ENCODE measurements around the gene NOTCH1. TPM values are rescaled to one million over a fixed set of nuclear protein-coding genes. Genes with fewer than 3 reads are reported as not detected.

Gene NOTCH1
- total RNA-seq, 4 donors from 2014 or later, result 38.2 to 95.7 (median 53.8) TPM

DNA sequence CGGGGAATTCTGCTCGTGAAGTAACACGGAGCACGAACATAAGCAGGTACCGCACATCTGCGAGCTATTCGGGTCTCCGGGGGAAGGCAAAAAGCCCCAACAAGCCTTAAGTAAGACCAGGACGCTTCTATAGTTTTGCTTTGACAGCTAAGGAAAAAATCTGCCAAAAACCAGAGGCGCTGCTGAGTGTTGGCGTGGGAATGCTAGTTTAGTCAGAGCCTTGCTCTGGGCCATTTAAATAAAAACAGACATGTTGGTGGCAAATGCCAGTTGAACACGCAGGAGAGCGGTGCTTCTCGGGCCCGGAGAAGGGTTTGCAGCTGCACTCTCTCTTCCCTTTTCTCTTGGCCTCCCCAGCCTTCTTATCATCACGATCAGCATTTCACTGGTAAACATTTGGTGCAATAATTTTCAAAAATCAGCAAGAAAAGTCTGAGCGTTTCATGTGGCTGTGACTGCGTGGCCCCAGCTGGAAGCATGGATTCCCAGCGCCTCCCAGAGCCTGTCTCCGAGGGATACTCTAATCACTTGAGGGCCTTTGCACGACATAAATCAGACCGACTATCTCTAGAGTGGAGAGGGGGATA is 6.4 kb upstream of the NOTCH1 start:
- peak overlapping the region in 1 of 4 donors; percentile 12 for H3K4me3 ChIP-seq
- H3K27ac ChIP-seq, result peak overlapping the region; percentile 52 to 79 (median 76)
- peaks cover 7 to 39% (median 16%) of the 10 kb centered on the region in 4 donors for H3K4me1 ChIP-seq
- TF ChIP-seq POLR2A (IDR thresholded peaks at IDR 0.05), result no peak
- no peak for TF ChIP-seq CTCF (IDR thresholded peaks at IDR 0.05)
- H3K36me3 ChIP-seq, result no peaks in the 10 kb centered on the region
- H3K27me3 ChIP-seq, result no peaks in the 10 kb centered on the region
- DNase-seq, result peak in 1 of 3 donors; percentile 65
- H3K9me3 ChIP-seq, result no peaks in the 10 kb centered on the region

- no peaks in the 10 kb centered on the region for H3K27me3 ChIP-seq
- TF ChIP-seq POLR2A (IDR thresholded peaks at IDR 0.05), result no peak
- no peak for TF ChIP-seq CTCF (IDR thresholded peaks at IDR 0.05)
- peak in 2 of 3 donors; percentile 69 to 77 for DNase-seq
- H3K27ac ChIP-seq, result peak overlapping the region; percentile 52 to 79 (median 76)
- peaks cover 7 to 46% (median 22%) of the 10 kb centered on the region in 4 donors for H3K4me1 ChIP-seq
- no peaks in the 10 kb centered on the region for H3K9me3 ChIP-seq
- H3K36me3 ChIP-seq, result no peaks in the 10 kb centered on the region
- H3K4me3 ChIP-seq, result peak overlapping the region in 1 of 4 donors; percentile 12
These were observed 5.7 kb upstream of the NOTCH1 start for GRCh38 chr9:136551401-136552116.

DNA sequence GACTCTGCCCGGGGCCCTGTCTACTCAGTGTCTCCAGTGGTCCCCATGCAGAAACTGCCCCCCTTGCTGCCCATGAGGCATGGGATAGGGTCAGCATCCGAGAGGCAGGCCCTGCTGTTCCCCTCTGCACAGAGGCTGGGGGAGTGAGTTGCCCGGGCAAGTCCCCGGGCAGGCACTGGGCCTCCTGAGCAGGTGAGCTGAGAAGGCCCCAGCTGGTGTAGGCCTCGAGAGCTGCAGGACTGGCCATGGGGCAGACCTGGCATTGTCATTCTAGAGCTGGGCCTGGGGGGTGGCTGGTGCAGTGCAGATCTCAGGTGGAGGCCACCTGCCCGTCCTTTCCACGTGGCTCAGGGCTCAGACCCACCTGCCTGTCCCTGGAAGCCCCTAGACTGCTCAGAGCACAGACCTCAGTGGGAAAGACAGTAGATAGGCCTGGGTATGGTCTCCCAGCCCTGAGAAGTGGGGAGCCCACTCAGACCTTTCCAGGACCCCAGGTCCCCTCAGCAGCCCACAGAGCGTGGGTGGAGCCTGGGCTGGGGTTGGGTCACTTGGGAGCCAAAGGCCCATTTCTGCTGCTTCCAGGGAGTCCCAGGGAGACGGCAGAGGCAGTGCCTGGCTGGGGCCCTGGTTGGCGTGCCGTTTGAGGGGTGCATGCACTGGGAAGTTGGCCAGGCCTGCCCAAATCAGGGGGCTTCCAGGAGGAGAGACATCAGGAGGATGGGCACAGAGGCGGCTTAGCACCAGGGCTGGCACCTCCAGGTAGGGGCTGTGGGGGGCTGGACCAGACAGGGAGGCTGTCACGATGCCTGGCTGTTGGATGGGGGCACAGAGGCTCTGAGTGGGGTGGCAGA is 4.8 kb upstream of the NOTCH1 start:
- no peak for TF ChIP-seq CTCF (IDR thresholded peaks at IDR 0.05)
- TF ChIP-seq POLR2A (IDR thresholded peaks at IDR 0.05), result no peak
- Histone ChIP-seq H3K36me3 (no peaks in the 10 kb centered on the region), H3K27ac (peak overlapping the region; percentile 52 to 79 (median 68)), H3K9me3 (no peaks in the 10 kb centered on the region), H3K4me3 (no peak overlapping the region), H3K27me3 (no peaks in the 10 kb centered on the region), H3K4me1 (peaks cover 7 to 48% (median 24%) of the 10 kb centered on the region in 4 donors)
- no peak for DNase-seq

- Histone ChIP-seq H3K9me3 (no peaks in the 10 kb centered on the region), H3K36me3 (no peaks in the 10 kb centered on the region), H3K27me3 (no peaks in the 10 kb centered on the region), H3K4me3 (peak overlapping the region in 1 of 4 donors; percentile 11), H3K27ac (peak overlapping the region in 2 of 4 donors; percentile 58 to 96), H3K4me1 (peaks cover 7 to 51% (median 25%) of the 10 kb centered on the region in 4 donors)
- DNase-seq, result no peak
- no peak for TF ChIP-seq POLR2A (IDR thresholded peaks at IDR 0.05)
- TF ChIP-seq CTCF (IDR thresholded peaks at IDR 0.05), result no peak
These were observed 3.4 kb upstream of the NOTCH1 start for GRCh38 chr9:136549010-136549980.

All from Peyer's patch (tissue), 4 donors.